Liver (tissue), 9 donors: ENCODE measurements around the gene SERPINB2. TPM values are rescaled to one million over a fixed set of nuclear protein-coding genes. Genes with fewer than 3 reads are reported as not detected.

ENCODE experiments used
- DNase-seq: peaks from one replicate; pipeline ENCODE4 v3.0.0-alpha.2; 2017; ENCODE audit warnings: low spot score
- H3K27ac ChIP-seq, 2 donors: one replicate each; pipeline ENCODE4 v1.7.0; 2013; ENCODE audit warnings: inconsistent platforms in 2 of 2, low read length in 2 of 2, control low read depth in 1 of 2, low read depth in 1 of 2, mild to moderate bottlenecking in 1 of 2
- H3K27me3 ChIP-seq, 4 donors: one replicate each; pipeline versions ENCODE4 v1.6.1 to v1.7.0; 2013; ENCODE audit warnings: low read length in 3 of 4, inconsistent platforms in 1 of 4, mild to moderate bottlenecking in 1 of 4, moderate library complexity in 1 of 4; ENCODE audit not compliant: control insufficient read depth in 4 of 4, insufficient read depth in 4 of 4
- H3K36me3 ChIP-seq, 4 donors: one replicate each; pipeline versions ENCODE4 v1.6.1 to v1.7.0; 2013; ENCODE audit warnings: low read length in 3 of 4, mild to moderate bottlenecking in 3 of 4, low read depth in 1 of 4, moderate library complexity in 1 of 4; ENCODE audit not compliant: control insufficient read depth in 4 of 4, insufficient read depth in 3 of 4
- H3K4me1 ChIP-seq, 4 donors: one replicate each; pipeline versions ENCODE4 v1.6.1 to v1.7.0; 2013; ENCODE audit warnings: low read length in 3 of 4, mild to moderate bottlenecking in 3 of 4, moderate library complexity in 1 of 4; ENCODE audit not compliant: control insufficient read depth in 4 of 4, insufficient read depth in 4 of 4
- H3K4me3 ChIP-seq, 3 donors: one replicate each; pipeline versions ENCODE4 v1.6.1 to v1.7.0; 2013; ENCODE audit warnings: low read length in 3 of 3, control low read depth in 1 of 3, low read depth in 1 of 3, mild to moderate bottlenecking in 1 of 3
- H3K9ac ChIP-seq, 2 donors: one replicate each; pipeline ENCODE4 v1.7.0; 2013; ENCODE audit warnings: low read length in 2 of 2, mild to moderate bottlenecking in 2 of 2, moderate library complexity in 2 of 2, control low read depth in 1 of 2, low read depth in 1 of 2
- H3K9me3 ChIP-seq, 4 donors: one replicate each; pipeline versions ENCODE4 v1.6.1 to v1.7.0; 2013; ENCODE audit warnings: low read length in 3 of 4; ENCODE audit not compliant: control insufficient read depth in 4 of 4
- EGR1 ChIP-seq, 2 donors: IDR thresholded peaks; 2 replicates each; pipeline ENCODE4 v1.6.1; 2016 to 2018; ENCODE audit warnings: antibody characterized with exemption in 2 of 2, low read depth in 2 of 2
- FOXA1 ChIP-seq: IDR thresholded peaks from 2 replicates; pipeline ENCODE4 v1.6.1; 2016; ENCODE audit warnings: antibody characterized with exemption
- FOXA2 ChIP-seq: IDR thresholded peaks from 2 replicates; pipeline ENCODE4 v1.6.1; 2016; ENCODE audit warnings: antibody characterized with exemption
- GABPA ChIP-seq, 2 donors: IDR thresholded peaks in 1 of 2; conservative IDR thresholded peaks in 1 of 2; 2 replicates each; pipeline ENCODE4 v1.6.1; 2016; ENCODE audit warnings: antibody characterized with exemption in 2 of 2, mild to moderate bottlenecking in 1 of 2, moderate library complexity in 1 of 2
- HNF4A ChIP-seq, 2 donors: conservative IDR thresholded peaks; 2 replicates each; pipeline ENCODE4 v1.6.1; 2016; ENCODE audit warnings: antibody characterized with exemption in 2 of 2, mild to moderate bottlenecking in 2 of 2
- HNF4G ChIP-seq: IDR thresholded peaks from 2 replicates; pipeline ENCODE4 v1.6.1; 2016; ENCODE audit warnings: antibody characterized with exemption
- JUND ChIP-seq, 2 donors: IDR thresholded peaks; 2 replicates each; pipeline ENCODE4 v1.6.1; 2016; ENCODE audit warnings: antibody characterized with exemption in 2 of 2
- NR2F2 ChIP-seq: IDR thresholded peaks from 2 replicates; pipeline ENCODE4 v1.6.1; 2016; ENCODE audit warnings: antibody characterized with exemption
- RAD21 ChIP-seq, 2 donors: IDR thresholded peaks; 2 replicates each; pipeline ENCODE4 v1.6.1; 2016; ENCODE audit warnings: antibody characterized with exemption in 2 of 2, mild to moderate bottlenecking in 2 of 2
- RXRA ChIP-seq, 2 donors: IDR thresholded peaks; 2 replicates each; pipeline ENCODE4 v1.6.1; 2017 to 2018; ENCODE audit warnings: antibody characterized with exemption in 2 of 2, mild to moderate bottlenecking in 1 of 2
- SP1 ChIP-seq: IDR thresholded peaks from 2 replicates; pipeline ENCODE4 v1.6.1; 2018; ENCODE audit warnings: antibody characterized with exemption, mild to moderate bottlenecking
- TAF1 ChIP-seq: conservative IDR thresholded peaks from 2 replicates; pipeline ENCODE4 v1.6.1; 2016; ENCODE audit warnings: antibody characterized with exemption, mild to moderate bottlenecking
- YY1 ChIP-seq: IDR thresholded peaks from 2 replicates; pipeline ENCODE4 v1.6.1; 2016; ENCODE audit warnings: antibody characterized with exemption, mild to moderate bottlenecking
- WGBS: extraction: QIAGEN DNeasy Blood & Tissue Kit; methylation state at CpG from one replicate; pipeline ENCODE4 v1.1.7; 2013; 5-methylcytosine and 5-hydroxymethylcytosine counted together
- polyA plus RNA-seq, 2 donors: library from polyadenylated mRNA; stranded (reverse) in 1 of 2; unstranded in 1 of 2; fragments of 200-250 nt in 1 of 2; fragments of >200 nt in 1 of 2; fragmentation: Nextera tagmentation in 1 of 2; extraction: Ambion mirVana in 1 of 2; gene quantifications; one replicate each; pipeline versions ENCODE4 v1.2.1 to v1.2.3, GENCODE V29; 2013 to 2015
- total RNA-seq, 2 donors: library from RNA; depleted of rRNA; stranded (reverse); fragments of >200 nt; gene quantifications; one replicate each; pipeline ENCODE4 v1.2.3, GENCODE V29; 2014
- TF ChIP-seq, protein P1 (sequence below): IDR thresholded peaks from 2 replicates; pipeline ENCODE4 v1.6.1; 2016; ENCODE audit warnings: antibody characterized with exemption
- TF ChIP-seq, protein P2 (sequence below): IDR thresholded peaks from 2 replicates; pipeline ENCODE4 v1.6.1; 2016; ENCODE audit warnings: antibody characterized with exemption
- TF ChIP-seq, protein P3 (sequence below): fragments of 150-350 bp; IDR thresholded peaks from 2 replicates; pipeline ENCODE4 v1.5.1; 2017; ENCODE audit warnings: improper control_type of control experiment, low read depth, low read length; ENCODE audit not compliant: missing input control
- TF ChIP-seq, protein P4 (sequence below): IDR thresholded peaks from 2 replicates; pipeline ENCODE4 v1.6.1; 2016; ENCODE audit warnings: antibody characterized with exemption
- TF ChIP-seq, protein P5 (sequence below): IDR thresholded peaks from 2 replicates; pipeline ENCODE4 v1.6.1; 2016; ENCODE audit warnings: antibody characterized with exemption, mild to moderate bottlenecking
- donor health status: healthy.
- donor health status: healthy.
- donor health status: healthy.
- donor health status: healthy.
- donor health status: healthy.

Gene SERPINB2
- total and polyA plus RNA-seq, 4 donors, result 0.02 to 1.7 TPM; not detected in 2

DNA sequence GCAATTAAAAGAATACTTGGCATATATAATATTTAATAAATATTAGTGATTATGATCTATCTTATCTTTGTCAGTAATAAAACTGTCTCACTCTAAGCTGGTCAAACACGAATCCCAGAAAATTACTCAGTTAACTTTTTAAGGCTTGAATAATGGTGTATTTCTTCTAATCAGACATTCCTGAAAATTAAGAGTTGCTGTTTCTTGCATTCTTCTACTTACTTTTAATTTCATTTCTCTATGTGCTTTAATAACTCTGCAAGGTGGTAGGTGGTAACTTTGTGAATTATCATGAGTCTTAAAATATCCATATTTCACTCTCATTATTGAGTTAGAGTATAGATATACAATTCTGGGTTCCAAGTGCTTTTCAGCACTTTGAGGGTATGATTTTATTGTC, 17.2 kb downstream of the SERPINB2 start (continued):
- TF ChIP-seq, protein P1, sequence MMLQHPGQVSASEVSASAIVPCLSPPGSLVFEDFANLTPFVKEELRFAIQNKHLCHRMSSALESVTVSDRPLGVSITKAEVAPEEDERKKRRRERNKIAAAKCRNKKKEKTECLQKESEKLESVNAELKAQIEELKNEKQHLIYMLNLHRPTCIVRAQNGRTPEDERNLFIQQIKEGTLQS, result no peak
- TF ChIP-seq HNF4G (no peak), SP1 (no peak), RXRA (IDR thresholded peaks at IDR 0.05) (no peak)
- TF ChIP-seq, protein P2, sequence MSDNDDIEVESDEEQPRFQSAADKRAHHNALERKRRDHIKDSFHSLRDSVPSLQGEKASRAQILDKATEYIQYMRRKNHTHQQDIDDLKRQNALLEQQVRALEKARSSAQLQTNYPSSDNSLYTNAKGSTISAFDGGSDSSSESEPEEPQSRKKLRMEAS, result no peak
- TF ChIP-seq, protein P3, sequence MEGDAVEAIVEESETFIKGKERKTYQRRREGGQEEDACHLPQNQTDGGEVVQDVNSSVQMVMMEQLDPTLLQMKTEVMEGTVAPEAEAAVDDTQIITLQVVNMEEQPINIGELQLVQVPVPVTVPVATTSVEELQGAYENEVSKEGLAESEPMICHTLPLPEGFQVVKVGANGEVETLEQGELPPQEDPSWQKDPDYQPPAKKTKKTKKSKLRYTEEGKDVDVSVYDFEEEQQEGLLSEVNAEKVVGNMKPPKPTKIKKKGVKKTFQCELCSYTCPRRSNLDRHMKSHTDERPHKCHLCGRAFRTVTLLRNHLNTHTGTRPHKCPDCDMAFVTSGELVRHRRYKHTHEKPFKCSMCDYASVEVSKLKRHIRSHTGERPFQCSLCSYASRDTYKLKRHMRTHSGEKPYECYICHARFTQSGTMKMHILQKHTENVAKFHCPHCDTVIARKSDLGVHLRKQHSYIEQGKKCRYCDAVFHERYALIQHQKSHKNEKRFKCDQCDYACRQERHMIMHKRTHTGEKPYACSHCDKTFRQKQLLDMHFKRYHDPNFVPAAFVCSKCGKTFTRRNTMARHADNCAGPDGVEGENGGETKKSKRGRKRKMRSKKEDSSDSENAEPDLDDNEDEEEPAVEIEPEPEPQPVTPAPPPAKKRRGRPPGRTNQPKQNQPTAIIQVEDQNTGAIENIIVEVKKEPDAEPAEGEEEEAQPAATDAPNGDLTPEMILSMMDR, result no peak

DNA sequence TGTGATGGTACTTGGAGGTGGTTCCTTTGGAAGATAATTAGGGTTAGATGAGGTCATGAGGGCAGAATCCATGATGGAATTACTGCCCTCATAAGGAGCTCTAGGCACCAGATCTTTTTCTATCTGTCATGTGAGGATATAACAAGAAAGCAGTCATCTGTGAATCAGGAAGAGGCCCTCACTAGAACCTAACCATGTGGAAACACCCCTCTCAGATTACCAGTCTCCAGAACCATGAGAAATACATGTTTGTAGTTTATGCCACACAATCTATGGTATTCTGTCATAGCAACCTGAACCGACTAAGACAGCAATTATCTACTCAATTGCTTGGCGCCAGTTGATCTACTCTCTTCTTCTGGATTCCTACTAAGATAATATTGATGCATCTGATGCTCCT, 17.9 kb downstream of the SERPINB2 start:
- Histone ChIP-seq H3K4me1 (no peaks in the 10 kb centered on the region), H3K36me3 (no peaks in the 10 kb centered on the region), H3K9me3 (no peaks in the 10 kb centered on the region), H3K27me3 (no peaks in the 10 kb centered on the region), H3K4me3 (no peak overlapping the region), H3K9ac (no peak overlapping the region), H3K27ac (no peak overlapping the region)
- 92% methylated on average over 2 of the region's 2 CpGs for WGBS
- no peak for TF ChIP-seq SP1
- DNase-seq, result no peak

DNA sequence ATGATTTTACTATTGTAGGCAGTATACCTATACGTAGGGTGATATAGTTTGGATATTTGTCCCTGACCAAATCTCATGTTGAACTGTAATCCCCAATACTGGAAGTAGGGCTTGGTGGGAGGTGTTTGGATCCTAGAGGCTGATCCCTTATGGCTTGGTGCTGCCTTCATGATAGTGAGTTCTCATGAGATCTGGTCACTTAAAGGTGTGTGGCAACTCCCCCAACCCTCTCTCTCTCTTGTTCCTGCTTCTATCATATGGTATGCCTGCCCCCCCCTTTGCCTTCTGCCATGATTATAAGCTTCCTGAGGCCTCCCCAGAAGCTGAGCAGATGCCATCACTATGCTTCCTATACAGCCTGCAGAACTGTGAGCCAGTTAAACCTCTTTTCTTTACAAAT, 18.6 kb downstream of the SERPINB2 start:
- Histone ChIP-seq H3K27me3 (no peaks in the 10 kb centered on the region), H3K36me3 (no peaks in the 10 kb centered on the region), H3K9ac (no peak overlapping the region), H3K9me3 (no peaks in the 10 kb centered on the region), H3K4me1 (no peaks in the 10 kb centered on the region), H3K4me3 (no peak overlapping the region), H3K27ac (no peak overlapping the region)
- TF ChIP-seq NR2F2 (no peak), RAD21 (IDR thresholded peaks at IDR 0.05) (no peak), HNF4G (no peak), SP1 (no peak), EGR1 (IDR thresholded peaks at IDR 0.05; ENCODE audit: low read depth in 2 of 2) (no peak), GABPA (IDR thresholded peaks at IDR 0.05 in 1 of 2, conservative IDR thresholded peaks at IDR 0.05 in 1 of 2) (no peak), RXRA (IDR thresholded peaks at IDR 0.05) (no peak), FOXA1 (no peak), JUND (IDR thresholded peaks at IDR 0.05) (no peak), YY1 (no peak), HNF4A (conservative IDR thresholded peaks at IDR 0.05) (no peak), TAF1 (no peak), FOXA2 (no peak)
- TF ChIP-seq, protein P2, result no peak
- TF ChIP-seq, protein P4, sequence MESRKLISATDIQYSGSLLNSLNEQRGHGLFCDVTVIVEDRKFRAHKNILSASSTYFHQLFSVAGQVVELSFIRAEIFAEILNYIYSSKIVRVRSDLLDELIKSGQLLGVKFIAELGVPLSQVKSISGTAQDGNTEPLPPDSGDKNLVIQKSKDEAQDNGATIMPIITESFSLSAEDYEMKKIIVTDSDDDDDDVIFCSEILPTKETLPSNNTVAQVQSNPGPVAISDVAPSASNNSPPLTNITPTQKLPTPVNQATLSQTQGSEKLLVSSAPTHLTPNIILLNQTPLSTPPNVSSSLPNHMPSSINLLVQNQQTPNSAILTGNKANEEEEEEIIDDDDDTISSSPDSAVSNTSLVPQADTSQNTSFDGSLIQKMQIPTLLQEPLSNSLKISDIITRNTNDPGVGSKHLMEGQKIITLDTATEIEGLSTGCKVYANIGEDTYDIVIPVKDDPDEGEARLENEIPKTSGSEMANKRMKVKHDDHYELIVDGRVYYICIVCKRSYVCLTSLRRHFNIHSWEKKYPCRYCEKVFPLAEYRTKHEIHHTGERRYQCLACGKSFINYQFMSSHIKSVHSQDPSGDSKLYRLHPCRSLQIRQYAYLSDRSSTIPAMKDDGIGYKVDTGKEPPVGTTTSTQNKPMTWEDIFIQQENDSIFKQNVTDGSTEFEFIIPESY, result no peak
- TF ChIP-seq, protein P3, result no peak
- TF ChIP-seq, protein P5, sequence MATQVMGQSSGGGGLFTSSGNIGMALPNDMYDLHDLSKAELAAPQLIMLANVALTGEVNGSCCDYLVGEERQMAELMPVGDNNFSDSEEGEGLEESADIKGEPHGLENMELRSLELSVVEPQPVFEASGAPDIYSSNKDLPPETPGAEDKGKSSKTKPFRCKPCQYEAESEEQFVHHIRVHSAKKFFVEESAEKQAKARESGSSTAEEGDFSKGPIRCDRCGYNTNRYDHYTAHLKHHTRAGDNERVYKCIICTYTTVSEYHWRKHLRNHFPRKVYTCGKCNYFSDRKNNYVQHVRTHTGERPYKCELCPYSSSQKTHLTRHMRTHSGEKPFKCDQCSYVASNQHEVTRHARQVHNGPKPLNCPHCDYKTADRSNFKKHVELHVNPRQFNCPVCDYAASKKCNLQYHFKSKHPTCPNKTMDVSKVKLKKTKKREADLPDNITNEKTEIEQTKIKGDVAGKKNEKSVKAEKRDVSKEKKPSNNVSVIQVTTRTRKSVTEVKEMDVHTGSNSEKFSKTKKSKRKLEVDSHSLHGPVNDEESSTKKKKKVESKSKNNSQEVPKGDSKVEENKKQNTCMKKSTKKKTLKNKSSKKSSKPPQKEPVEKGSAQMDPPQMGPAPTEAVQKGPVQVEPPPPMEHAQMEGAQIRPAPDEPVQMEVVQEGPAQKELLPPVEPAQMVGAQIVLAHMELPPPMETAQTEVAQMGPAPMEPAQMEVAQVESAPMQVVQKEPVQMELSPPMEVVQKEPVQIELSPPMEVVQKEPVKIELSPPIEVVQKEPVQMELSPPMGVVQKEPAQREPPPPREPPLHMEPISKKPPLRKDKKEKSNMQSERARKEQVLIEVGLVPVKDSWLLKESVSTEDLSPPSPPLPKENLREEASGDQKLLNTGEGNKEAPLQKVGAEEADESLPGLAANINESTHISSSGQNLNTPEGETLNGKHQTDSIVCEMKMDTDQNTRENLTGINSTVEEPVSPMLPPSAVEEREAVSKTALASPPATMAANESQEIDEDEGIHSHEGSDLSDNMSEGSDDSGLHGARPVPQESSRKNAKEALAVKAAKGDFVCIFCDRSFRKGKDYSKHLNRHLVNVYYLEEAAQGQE, result no peak
- TF ChIP-seq, protein P1, result no peak
- DNase-seq, result no peak
- WGBS, result 85% methylated on average over 1 of the region's 1 CpG
